CD4-positive, alpha-beta T cell (primary cell): ENCODE measurements around the gene PTPRT. TPM values are rescaled to one million over a fixed set of nuclear protein-coding genes. Genes with fewer than 3 reads are reported as not detected.

Experiments
- ATAC-seq: fragments of 200-7000 bp; cut with Tn5 transposase; one replicate; pipeline ENCODE4 v1.10.0; 2022; ENCODE audit warnings: mild to moderate bottlenecking; ENCODE audit not compliant: poor library complexity
- CTCF ChIA-PET: fragments of 350-600 bp; sonication (Branson Sonifier 250); formaldehyde crosslinking; loops from one replicate; lab custom pipeline; 2021; ENCODE audit warnings: antibody characterized with exemption, inconsistent platforms; lab: Charles Lee
- POLR2A ChIA-PET: fragments of 350-600 bp; sonication (Branson Sonifier 250); formaldehyde crosslinking; loops from one replicate; lab custom pipeline; 2021; ENCODE audit warnings: antibody characterized with exemption, inconsistent platforms; lab: Charles Lee
- DNase-seq, 14 experiments: peaks; one replicate each; pipeline ENCODE4 v3.0.0-alpha.2; 2013 to 2020; ENCODE audit warnings: mixed read lengths in 2 of 14
- H3K27ac ChIP-seq, 2 donors: one replicate each; pipeline versions ENCODE4 v1.5.1 to v1.7.0; 2013; ENCODE audit warnings: low read length in 2 of 2, low read depth in 1 of 2, mild to moderate bottlenecking in 1 of 2
- H3K27me3 ChIP-seq, 2 experiments: 1 replicate in 1 of 2; 2 replicates in 1 of 2; pipeline versions ENCODE4 v1.6.1 to v1.7.0; 2013; ENCODE audit warnings: low read length in 2 of 2, control low read depth in 1 of 2, mild to moderate bottlenecking in 1 of 2, moderate library complexity in 1 of 2; ENCODE audit not compliant: insufficient read depth in 2 of 2, control insufficient read depth in 1 of 2
- H3K36me3 ChIP-seq: one replicate; pipeline ENCODE4 v1.6.1; 2013; ENCODE audit warnings: low read length, control low read depth; ENCODE audit not compliant: insufficient read depth
- H3K4me1 ChIP-seq: one replicate; pipeline ENCODE4 v1.6.1; 2013; ENCODE audit warnings: low read length, control low read depth; ENCODE audit not compliant: insufficient read depth
- H3K4me3 ChIP-seq: one replicate; pipeline ENCODE4 v1.5.1; 2013; ENCODE audit warnings: mild to moderate bottlenecking, low read length, moderate library complexity
- H3K9me3 ChIP-seq, 2 experiments: 1 replicate in 1 of 2; 2 replicates in 1 of 2; pipeline versions ENCODE4 v1.6.1 to v1.7.0; 2013; ENCODE audit warnings: low read length in 2 of 2, mild to moderate bottlenecking in 2 of 2, control low read depth in 1 of 2, moderate library complexity in 1 of 2; ENCODE audit not compliant: control insufficient read depth in 1 of 2, insufficient read depth in 1 of 2
- H3K27ac Mint-ChIP-seq: one replicate; pipeline ENCODE4 v1.8.0; 2020; ENCODE audit warnings: mixed read lengths
- H3K27me3 Mint-ChIP-seq: one replicate; pipeline ENCODE4 v1.8.0; 2021; ENCODE audit warnings: mixed read lengths
- H3K36me3 Mint-ChIP-seq: one replicate; pipeline ENCODE4 v1.8.0; 2021; ENCODE audit warnings: low read depth, mixed read lengths
- H3K4me1 Mint-ChIP-seq: one replicate; pipeline ENCODE4 v1.8.0; 2021; ENCODE audit warnings: low read depth, mixed read lengths
- H3K4me3 Mint-ChIP-seq: one replicate; pipeline ENCODE4 v1.8.0; 2020; ENCODE audit warnings: mild to moderate bottlenecking, mixed read lengths
- H3K9me3 Mint-ChIP-seq: one replicate; pipeline ENCODE4 v1.8.0; 2020; ENCODE audit warnings: mixed read lengths
- intact Hi-C, 2 experiments: fragments of 100-400 bp; cut with DNase I in 1 of 2; cut with micrococcal nuclease in 1 of 2; formaldehyde crosslinking; loops; one replicate each; pipeline versions ENCODE4 v1.15.1 to v1.9.0; 2023 to 2025; cut with DNase I, micrococcal nuclease
- total RNA-seq, 174 experiments: library from RNA in 2 of 174; stranded (reverse) in 2 of 174; gene quantifications; one replicate each; pipeline ENCODE4 v1.2.3 and lab custom pipeline; 2021 to 2026
- TF ChIP-seq, protein P1 (sequence below): fragments of 200-600 bp; IDR thresholded peaks from one replicate; pipeline ENCODE4 v1.8.0; 2022; ENCODE audit warnings: antibody characterized with exemption, mild to moderate bottlenecking

The PTPRT gene
- total RNA-seq, 2 experiments from 2014 or later, result not detected

DNA sequence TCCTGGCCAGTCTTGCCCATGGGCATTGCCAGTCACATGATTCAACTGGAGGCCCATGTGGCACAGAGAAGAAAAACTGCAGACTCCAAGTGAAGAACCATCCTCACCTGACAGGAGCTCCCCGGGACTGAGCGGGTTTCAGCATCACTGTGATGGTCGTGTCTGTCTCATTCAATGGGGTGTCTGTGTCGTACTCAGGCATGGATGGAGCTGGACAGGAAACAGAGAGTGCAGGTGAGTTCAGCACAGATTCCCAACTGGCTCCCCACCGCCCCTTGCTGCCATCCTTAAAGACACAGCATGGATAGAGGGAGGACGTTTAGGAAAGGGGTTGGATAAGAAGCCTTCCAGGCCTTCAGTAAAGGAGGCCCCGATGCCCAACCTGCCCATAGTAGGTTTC, 839.2 kb downstream of the PTPRT start:
- no peak for DNase-seq
- no peaks in the 10 kb centered on the region for H3K36me3 ChIP-seq
- no peaks in the 10 kb centered on the region for H3K27me3 Mint-ChIP-seq
- H3K27ac Mint-ChIP-seq, result no peak overlapping the region
- CTCF ChIA-PET, result no interaction called here
- intact Hi-C loops, result no loop called here
- H3K27ac ChIP-seq, result no peak overlapping the region
- no peaks in the 10 kb centered on the region for H3K36me3 Mint-ChIP-seq
- TF ChIP-seq, protein P1, sequence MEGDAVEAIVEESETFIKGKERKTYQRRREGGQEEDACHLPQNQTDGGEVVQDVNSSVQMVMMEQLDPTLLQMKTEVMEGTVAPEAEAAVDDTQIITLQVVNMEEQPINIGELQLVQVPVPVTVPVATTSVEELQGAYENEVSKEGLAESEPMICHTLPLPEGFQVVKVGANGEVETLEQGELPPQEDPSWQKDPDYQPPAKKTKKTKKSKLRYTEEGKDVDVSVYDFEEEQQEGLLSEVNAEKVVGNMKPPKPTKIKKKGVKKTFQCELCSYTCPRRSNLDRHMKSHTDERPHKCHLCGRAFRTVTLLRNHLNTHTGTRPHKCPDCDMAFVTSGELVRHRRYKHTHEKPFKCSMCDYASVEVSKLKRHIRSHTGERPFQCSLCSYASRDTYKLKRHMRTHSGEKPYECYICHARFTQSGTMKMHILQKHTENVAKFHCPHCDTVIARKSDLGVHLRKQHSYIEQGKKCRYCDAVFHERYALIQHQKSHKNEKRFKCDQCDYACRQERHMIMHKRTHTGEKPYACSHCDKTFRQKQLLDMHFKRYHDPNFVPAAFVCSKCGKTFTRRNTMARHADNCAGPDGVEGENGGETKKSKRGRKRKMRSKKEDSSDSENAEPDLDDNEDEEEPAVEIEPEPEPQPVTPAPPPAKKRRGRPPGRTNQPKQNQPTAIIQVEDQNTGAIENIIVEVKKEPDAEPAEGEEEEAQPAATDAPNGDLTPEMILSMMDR, result no peak
- POLR2A ChIA-PET, result no interaction called here
- H3K9me3 ChIP-seq, result peaks cover 0 to 9% of the 10 kb centered on the region in 2 experiments
- no peaks in the 10 kb centered on the region for H3K27me3 ChIP-seq
- no peak overlapping the region for H3K4me3 ChIP-seq
- no peak for ATAC-seq
- H3K4me1 Mint-ChIP-seq, result no peaks in the 10 kb centered on the region
- H3K9me3 Mint-ChIP-seq, result peaks cover 2% of the 10 kb centered on the region
- no peaks in the 10 kb centered on the region for H3K4me1 ChIP-seq
- H3K4me3 Mint-ChIP-seq, result no peak overlapping the region

- ChIA-PET CTCF (no interaction called here), POLR2A (no interaction called here)
- Histone ChIP-seq H3K9me3 (peaks cover 0 to 9% of the 10 kb centered on the region in 2 experiments), H3K27me3 (no peaks in the 10 kb centered on the region), H3K36me3 (no peaks in the 10 kb centered on the region), H3K4me1 (no peaks in the 10 kb centered on the region), H3K27ac (no peak overlapping the region), H3K4me3 (no peak overlapping the region)
- no peaks in the 10 kb centered on the region for H3K4me1 Mint-ChIP-seq
- ATAC-seq (no peak), DNase-seq (no peak)
- no peak overlapping the region for H3K27ac Mint-ChIP-seq
- H3K9me3 Mint-ChIP-seq, result peaks cover 2% of the 10 kb centered on the region
- no peaks in the 10 kb centered on the region for H3K36me3 Mint-ChIP-seq
- no peak overlapping the region for H3K4me3 Mint-ChIP-seq
- H3K27me3 Mint-ChIP-seq, result no peaks in the 10 kb centered on the region
- TF ChIP-seq, protein P1, result no peak
- intact Hi-C loops, result no loop called here
Measured at GRCh38 chr20:42346189-42347170, 843.2 kb downstream of the PTPRT start.

DNA sequence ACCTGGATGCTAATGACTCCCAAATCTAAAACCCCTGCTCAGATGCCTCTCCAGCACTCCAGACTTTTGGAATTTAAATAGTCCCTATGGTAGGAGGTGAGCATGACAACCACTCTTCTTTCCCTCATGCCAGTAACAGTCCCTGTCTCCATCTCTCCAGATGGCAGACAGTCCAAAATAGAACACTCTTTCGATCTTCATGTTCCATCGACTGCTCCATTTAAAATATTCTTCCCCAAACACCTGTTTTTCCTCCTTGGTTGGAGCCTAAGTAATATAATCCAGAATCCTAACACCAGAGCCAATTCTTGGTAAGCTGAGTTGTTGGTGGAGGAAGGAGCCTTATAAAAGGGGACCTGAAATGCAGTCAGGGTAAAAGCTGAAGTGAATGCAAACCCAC, 848.1 kb downstream of the PTPRT start:
- Histone ChIP-seq H3K27ac (no peak overlapping the region), H3K4me3 (no peak overlapping the region), H3K36me3 (no peaks in the 10 kb centered on the region), H3K27me3 (no peaks in the 10 kb centered on the region), H3K4me1 (no peaks in the 10 kb centered on the region), H3K9me3 (peaks cover 0 to 12% of the 10 kb centered on the region in 2 experiments)
- Mint-ChIP-seq H3K4me1 (no peaks in the 10 kb centered on the region), H3K27me3 (no peaks in the 10 kb centered on the region), H3K9me3 (peaks cover 1% of the 10 kb centered on the region), H3K4me3 (no peak overlapping the region), H3K27ac (no peak overlapping the region), H3K36me3 (no peaks in the 10 kb centered on the region)
- CTCF ChIA-PET, result no interaction called here
- POLR2A ChIA-PET, result no interaction called here
- intact Hi-C loops, result no loop called here
- TF ChIP-seq, protein P1, result no peak
- DNase-seq (no peak), ATAC-seq (no peak)
